Mucosa of descending colon (tissue), 3 donors: Measurements from ENCODE around the gene TNK2. TPM values are rescaled to one million over a fixed set of nuclear protein-coding genes. Genes with fewer than 3 reads are reported as not detected.

Experiments
- ATAC-seq: fragments of 200-7000 bp; cut with Tn5 transposase; one replicate; pipeline ENCODE4 v1.9.1; 2020; ENCODE audit warnings: mild to moderate bottlenecking, moderate library complexity
- DNase-seq, 3 donors: peaks; one replicate each; pipeline ENCODE4 v3.0.0-alpha.2; 2020
- H3K36me3 ChIP-seq: fragments of 200-600 bp; one replicate; pipeline ENCODE4 v1.8.0; 2021; ENCODE audit warnings: low read depth, mild to moderate bottlenecking
- H3K4me1 ChIP-seq: fragments of 200-600 bp; one replicate; pipeline ENCODE4 v1.8.0; 2021; ENCODE audit warnings: low read depth, mild to moderate bottlenecking
- H3K4me3 ChIP-seq: fragments of 200-600 bp; one replicate; pipeline ENCODE4 v1.8.0; 2021; ENCODE audit warnings: mild to moderate bottlenecking
- H3K9me3 ChIP-seq: fragments of 200-600 bp; one replicate; pipeline ENCODE4 v1.8.0; 2021; ENCODE audit warnings: mild to moderate bottlenecking
- intact Hi-C, 2 donors: fragments of 100-400 bp; cut with DNase I in 1 of 2; cut with micrococcal nuclease in 1 of 2; formaldehyde crosslinking; loops; one replicate each; pipeline versions ENCODE4 v1.11.0 to v1.11.1; 2022; cut with DNase I, micrococcal nuclease
- total RNA-seq, 3 donors: library from RNA; stranded (reverse); fragmentation: NEBNext Ultra II Directional in 2 of 3; extraction: Animal tissue kit (Norgen Biotek cat#: 25700) in 2 of 3; gene quantifications; one replicate each; pipeline versions ENCODE4 v1.2.1 to v1.2.4, GENCODE V29; 2021 to 2023
- TF ChIP-seq, protein P1 (sequence below): fragments of 200-600 bp; IDR thresholded peaks from one replicate; pipeline ENCODE4 v1.8.0; 2022; ENCODE audit warnings: antibody characterized with exemption, mild to moderate bottlenecking
- donor health status: DM: no; HTN: no; CAD: no; lungs with moderate emphysema.
- donor health status: DM: no; HTN: no; CAD: no.
- donor health status: DM: no; HTN: yes; CAD: no.

TNK2 gene
- total RNA-seq, 3 donors from 2014 or later = 16.8 to 61.1 (median 28.0) TPM

DNA sequence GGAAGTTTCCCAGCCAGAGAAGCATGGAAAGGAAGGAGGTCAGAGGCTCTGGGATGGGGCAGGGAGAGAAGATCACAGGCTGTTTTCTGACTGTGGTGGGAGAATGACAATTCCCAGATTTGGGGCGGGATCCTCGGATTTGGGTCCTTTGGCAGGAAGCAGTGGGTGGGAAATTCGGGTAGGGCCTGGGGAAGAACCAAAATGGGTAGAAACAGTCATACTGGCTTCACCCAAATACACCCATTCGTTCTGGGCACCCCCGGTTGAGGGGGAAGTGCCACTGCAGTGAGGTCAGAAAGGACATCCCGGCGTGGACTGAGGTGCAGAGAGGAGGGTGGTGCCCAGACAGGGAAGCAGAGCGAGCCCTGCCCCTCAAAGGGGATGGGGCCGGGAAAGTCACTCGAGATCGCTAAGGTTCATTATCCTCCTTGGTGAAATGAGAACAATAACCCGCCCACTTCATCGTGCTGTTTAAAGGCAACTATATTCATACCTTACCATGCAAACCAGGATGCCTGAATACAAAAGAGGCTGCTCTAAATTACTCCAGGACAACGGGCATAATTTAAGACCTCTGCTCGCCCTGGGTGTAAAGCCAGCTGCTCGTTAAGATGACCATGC is 28.8 kb downstream of the TNK2 start:
- Histone ChIP-seq H3K36me3 (no peaks in the 10 kb centered on the region), H3K9me3 (no peaks in the 10 kb centered on the region), H3K4me3 (no peak overlapping the region), H3K4me1 (peaks cover 11% of the 10 kb centered on the region)
- TF ChIP-seq, protein P1, sequence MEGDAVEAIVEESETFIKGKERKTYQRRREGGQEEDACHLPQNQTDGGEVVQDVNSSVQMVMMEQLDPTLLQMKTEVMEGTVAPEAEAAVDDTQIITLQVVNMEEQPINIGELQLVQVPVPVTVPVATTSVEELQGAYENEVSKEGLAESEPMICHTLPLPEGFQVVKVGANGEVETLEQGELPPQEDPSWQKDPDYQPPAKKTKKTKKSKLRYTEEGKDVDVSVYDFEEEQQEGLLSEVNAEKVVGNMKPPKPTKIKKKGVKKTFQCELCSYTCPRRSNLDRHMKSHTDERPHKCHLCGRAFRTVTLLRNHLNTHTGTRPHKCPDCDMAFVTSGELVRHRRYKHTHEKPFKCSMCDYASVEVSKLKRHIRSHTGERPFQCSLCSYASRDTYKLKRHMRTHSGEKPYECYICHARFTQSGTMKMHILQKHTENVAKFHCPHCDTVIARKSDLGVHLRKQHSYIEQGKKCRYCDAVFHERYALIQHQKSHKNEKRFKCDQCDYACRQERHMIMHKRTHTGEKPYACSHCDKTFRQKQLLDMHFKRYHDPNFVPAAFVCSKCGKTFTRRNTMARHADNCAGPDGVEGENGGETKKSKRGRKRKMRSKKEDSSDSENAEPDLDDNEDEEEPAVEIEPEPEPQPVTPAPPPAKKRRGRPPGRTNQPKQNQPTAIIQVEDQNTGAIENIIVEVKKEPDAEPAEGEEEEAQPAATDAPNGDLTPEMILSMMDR = no peak
- peak in 1 of 3 donors; percentile 38 for DNase-seq
- ATAC-seq = no peak
- intact Hi-C loops = no loop called here

DNA sequence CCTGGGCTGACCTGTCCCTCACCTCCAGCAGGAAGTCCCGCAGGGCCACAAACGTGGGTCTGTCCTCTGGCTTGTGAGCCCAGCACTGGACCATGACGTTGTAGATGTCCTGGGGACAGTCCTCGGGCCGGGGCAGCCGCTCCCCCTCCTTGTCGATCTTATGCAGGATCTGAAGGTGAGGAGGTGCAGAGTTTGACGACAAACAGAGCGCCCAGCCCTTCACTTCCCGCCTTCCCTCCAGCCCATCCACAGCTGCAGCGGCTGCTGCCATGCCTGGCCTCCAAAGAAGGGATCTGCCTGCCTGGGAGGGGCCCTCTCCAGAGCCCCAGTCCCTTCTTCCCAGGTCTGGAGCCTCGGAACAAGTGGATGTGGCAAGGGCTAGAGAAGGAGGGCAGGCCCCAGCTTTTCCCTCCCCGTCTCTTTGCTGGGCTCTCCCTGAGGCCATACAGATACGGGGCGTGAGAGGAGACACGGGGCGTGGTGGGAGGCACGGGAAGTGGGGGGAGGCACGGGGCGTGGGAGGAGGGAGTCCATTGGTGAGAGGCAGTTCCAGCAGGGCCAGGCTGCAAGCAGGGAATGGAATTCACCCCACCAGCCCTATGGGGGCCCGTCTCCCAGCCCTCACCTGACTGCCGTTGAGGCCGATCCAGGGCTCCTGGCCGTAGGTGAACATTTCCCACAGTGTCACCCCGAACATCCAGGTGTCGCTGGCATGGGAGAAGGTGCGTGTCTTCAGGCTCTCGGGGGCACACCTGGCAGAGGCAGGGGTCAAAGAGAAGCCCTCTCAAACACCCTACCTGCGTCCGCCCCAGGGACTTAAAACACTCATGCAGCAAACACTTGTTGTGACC is 29.7 kb downstream of the TNK2 start:
- intact Hi-C loops = no loop called here
- H3K4me3 ChIP-seq = no peak overlapping the region
- H3K36me3 ChIP-seq = no peaks in the 10 kb centered on the region
- DNase-seq = peak in 1 of 3 donors; percentile 55
- H3K4me1 ChIP-seq = peaks cover 11% of the 10 kb centered on the region
- no peaks in the 10 kb centered on the region for H3K9me3 ChIP-seq
- TF ChIP-seq, protein P1 = no peak
- ATAC-seq = no peak

DNA sequence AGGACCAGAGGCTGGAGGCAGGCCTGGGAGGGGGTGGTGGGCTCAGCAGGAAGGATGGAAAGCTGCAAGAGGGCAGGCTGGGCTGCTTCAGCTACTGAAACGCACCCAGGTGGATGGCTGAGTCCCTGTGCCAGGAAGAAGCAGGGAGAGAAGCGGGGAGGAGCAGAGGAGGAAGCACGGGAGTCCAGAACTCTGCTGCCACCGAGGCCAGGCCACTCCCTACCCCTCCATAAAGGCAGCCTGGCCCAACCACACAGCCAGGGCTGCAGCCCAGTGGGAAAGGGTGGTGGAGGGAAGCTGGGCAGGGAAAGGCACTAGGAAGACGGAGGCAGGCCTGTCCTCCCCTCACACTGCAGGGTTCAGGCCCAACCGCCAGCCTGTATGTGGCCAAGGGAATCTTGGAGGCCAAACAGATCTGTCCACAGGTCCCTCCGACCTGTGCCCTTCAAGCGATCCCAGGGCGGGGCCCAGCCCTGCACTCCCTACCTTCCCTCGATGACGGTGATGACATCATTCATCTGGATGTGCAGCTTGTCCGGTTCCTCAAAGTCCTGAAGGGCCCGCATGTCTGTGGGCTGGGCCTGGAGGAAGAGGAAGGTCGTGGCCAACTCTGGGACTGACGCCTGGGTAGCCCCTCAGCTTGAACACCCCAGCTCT is 30.5 kb downstream of the TNK2 start:
- Histone ChIP-seq H3K9me3 (no peaks in the 10 kb centered on the region), H3K4me3 (no peak overlapping the region), H3K36me3 (no peaks in the 10 kb centered on the region), H3K4me1 (peaks cover 11% of the 10 kb centered on the region)
- ATAC-seq (peak; percentile 80), DNase-seq (peak in 2 of 3 donors; percentile 72 to 76)
- TF ChIP-seq, protein P1 = no peak
- intact Hi-C loops = no loop called here

DNA sequence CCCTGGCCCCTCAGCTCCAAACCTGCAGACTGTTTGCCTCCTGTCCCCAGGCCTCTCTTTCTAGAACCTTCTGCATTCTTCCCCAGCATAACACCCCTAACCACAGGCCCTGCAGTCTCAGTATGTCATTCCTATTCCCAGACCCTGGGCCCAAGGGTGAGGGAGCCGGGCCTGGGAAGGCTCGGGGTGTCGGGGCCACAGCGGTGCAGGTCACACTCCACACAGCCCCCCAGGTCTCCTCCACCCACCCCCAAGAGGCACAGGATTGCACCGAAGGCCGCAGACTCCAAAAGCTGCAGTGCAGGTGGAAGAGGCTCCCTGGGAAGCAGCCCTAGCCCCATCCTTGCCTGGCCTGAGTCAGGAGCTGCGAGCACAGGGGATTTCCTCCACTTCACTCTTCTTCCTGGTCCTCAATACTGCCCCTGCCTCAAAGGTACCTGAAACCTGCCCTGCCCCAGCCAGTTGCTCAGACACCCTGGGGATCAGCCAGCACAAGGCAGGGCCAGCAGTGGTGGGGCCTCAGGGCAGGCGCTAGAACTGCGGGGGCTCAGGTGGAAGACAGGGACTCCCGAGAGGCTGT is 31.1 kb downstream of the TNK2 start:
- intact Hi-C loops = no loop called here
- H3K9me3 ChIP-seq = no peaks in the 10 kb centered on the region
- TF ChIP-seq, protein P1 = no peak
- DNase-seq (peak in 1 of 3 donors; percentile 49), ATAC-seq (peak; percentile 27)
- no peaks in the 10 kb centered on the region for H3K36me3 ChIP-seq
- no peak overlapping the region for H3K4me3 ChIP-seq
- peaks cover 11% of the 10 kb centered on the region for H3K4me1 ChIP-seq

DNA sequence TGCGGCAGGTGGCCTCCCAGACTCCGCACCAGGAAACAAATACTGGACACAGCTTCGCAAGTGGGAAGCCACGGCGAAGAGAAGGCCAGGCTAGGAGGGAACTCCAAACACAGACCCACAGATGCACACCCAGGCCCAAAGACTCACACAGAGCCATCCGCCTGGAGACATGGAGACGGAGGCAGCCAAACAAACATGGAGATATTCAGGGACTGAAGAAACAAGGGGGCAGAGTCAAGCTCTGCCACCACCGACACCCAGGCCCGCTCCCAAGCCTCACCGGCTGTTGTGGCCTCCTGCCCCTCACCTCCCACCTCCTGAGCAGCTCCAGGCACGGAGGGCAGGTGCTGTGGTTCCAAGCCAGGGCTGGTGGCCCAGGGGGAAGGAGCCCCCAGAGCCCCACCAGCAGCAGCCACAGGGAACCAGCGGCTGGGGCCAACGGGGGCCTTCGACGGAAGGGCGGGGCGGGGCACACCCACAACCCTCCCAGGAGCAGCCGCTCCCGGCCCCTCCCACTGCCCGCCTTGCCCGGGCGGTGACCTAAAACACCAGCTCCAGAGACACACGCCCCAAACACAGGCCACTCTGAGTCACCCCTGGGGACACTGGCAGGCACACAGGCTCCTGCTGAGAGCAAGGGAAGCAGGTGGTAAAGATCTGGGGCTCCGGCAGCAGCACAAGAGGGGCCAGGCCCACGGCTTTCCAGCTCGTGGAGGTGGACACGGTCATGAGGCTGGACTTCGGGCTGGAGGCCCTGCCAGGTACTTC is 31.9 kb downstream of the TNK2 start:
- TF ChIP-seq, protein P1 = no peak
- no peaks in the 10 kb centered on the region for H3K36me3 ChIP-seq
- H3K9me3 ChIP-seq = no peaks in the 10 kb centered on the region
- H3K4me1 ChIP-seq = peaks cover 11% of the 10 kb centered on the region
- DNase-seq (peak; percentile 92 to 93 (median 93)), ATAC-seq (peak; percentile 91)
- intact Hi-C loops = no loop called here
- H3K4me3 ChIP-seq = no peak overlapping the region
